ENCODE results near the gene NAV2. TPM values are rescaled to one million over a fixed set of nuclear protein-coding genes. Genes with fewer than 3 reads are reported as not detected.
A peak's percentile ranks its signal among the peaks of the same experiment; 100 is the strongest.

The NAV2 gene
- total RNA-seq, 1 donor from 2014 or later, result 9.6 TPM

- no peak overlapping the region for H3K9ac ChIP-seq
- no peaks in the 10 kb centered on the region for H3K36me3 Mint-ChIP-seq
- peaks cover 49% of the 10 kb centered on the region for H3K4me1 ChIP-seq
- no peak overlapping the region for H3K4me3 Mint-ChIP-seq
- H3K27ac Mint-ChIP-seq, result peak overlapping the region; percentile 1
- H3K9me3 Mint-ChIP-seq, result peaks cover 2% of the 10 kb centered on the region
- H3K79me2 ChIP-seq (ENCODE audit: low read depth), result no peaks in the 10 kb centered on the region
- H4K20me1 ChIP-seq (ENCODE audit: low read depth), result no peaks in the 10 kb centered on the region
- no peak overlapping the region for H2AFZ ChIP-seq (replicated peaks)
- TF ChIP-seq EZH2phosphoT487 (IDR thresholded peaks at IDR 0.05) (no peak), EZH2 (IDR thresholded peaks at IDR 0.05) (no peak), CTCF (IDR thresholded peaks at IDR 0.05) (no peak)
- H3K27me3 ChIP-seq, result no peaks in the 10 kb centered on the region
- no peak overlapping the region for H3K4me3 ChIP-seq
- H3K36me3 ChIP-seq, result no peaks in the 10 kb centered on the region
- H3K9me3 ChIP-seq (ENCODE audit: low read depth), result no peaks in the 10 kb centered on the region
- H3F3A ChIP-seq (ENCODE audit: low read depth), result peaks cover 35% of the 10 kb centered on the region
- H3K27ac ChIP-seq, result no peak overlapping the region
- peaks cover 17% of the 10 kb centered on the region for H3K27me3 Mint-ChIP-seq (ENCODE audit: insufficient read depth, low read depth)
- H3K4me1 Mint-ChIP-seq, result peaks cover 50% of the 10 kb centered on the region
- peak overlapping the region; percentile 47 for H3K4me2 ChIP-seq
- no peak for DNase-seq (ENCODE audit: low spot score)
Measured at GRCh38 chr11:19771463-19771862, 58.8 kb downstream of the NAV2 start.

GRCh38 chr11:19772480-19772879, 59.8 kb downstream of the NAV2 start:
- Mint-ChIP-seq H3K27ac (no peak overlapping the region), H3K36me3 (no peaks in the 10 kb centered on the region), H3K4me1 (peaks cover 51% of the 10 kb centered on the region), H3K4me3 (peak overlapping the region; percentile 21), H3K27me3 (ENCODE audit: insufficient read depth, low read depth) (peaks cover 22% of the 10 kb centered on the region), H3K9me3 (peaks cover 2% of the 10 kb centered on the region)
- H3K27me3 ChIP-seq, result no peaks in the 10 kb centered on the region
- peaks cover 35% of the 10 kb centered on the region for H3F3A ChIP-seq (ENCODE audit: low read depth)
- TF ChIP-seq EZH2phosphoT487 (IDR thresholded peaks at IDR 0.05), result no peak
- TF ChIP-seq CTCF (IDR thresholded peaks at IDR 0.05), result no peak
- no peak for TF ChIP-seq EZH2 (IDR thresholded peaks at IDR 0.05)
- H3K9me3 ChIP-seq (ENCODE audit: low read depth), result no peaks in the 10 kb centered on the region
- H3K4me2 ChIP-seq, result peak overlapping the region; percentile 47
- H4K20me1 ChIP-seq (ENCODE audit: low read depth), result no peaks in the 10 kb centered on the region
- no peaks in the 10 kb centered on the region for H3K36me3 ChIP-seq
- H3K4me1 ChIP-seq, result peaks cover 49% of the 10 kb centered on the region
- H3K79me2 ChIP-seq (ENCODE audit: low read depth), result peaks cover 3% of the 10 kb centered on the region
- H2AFZ ChIP-seq (replicated peaks), result no peak overlapping the region
- no peak overlapping the region for H3K9ac ChIP-seq
- peak; percentile 69 for DNase-seq (ENCODE audit: low spot score)
- H3K27ac ChIP-seq, result no peak overlapping the region
- H3K4me3 ChIP-seq, result no peak overlapping the region

GRCh38 chr11:19774329-19774728, 61.7 kb downstream of the NAV2 start:
- peaks cover 68% of the 10 kb centered on the region for H3K4me1 Mint-ChIP-seq
- no peaks in the 10 kb centered on the region for H3K9me3 ChIP-seq (ENCODE audit: low read depth)
- no peak overlapping the region for H3K27ac Mint-ChIP-seq
- no peaks in the 10 kb centered on the region for H3K36me3 Mint-ChIP-seq
- peaks cover 2% of the 10 kb centered on the region for H3K9me3 Mint-ChIP-seq
- H3K4me3 ChIP-seq, result no peak overlapping the region
- peaks cover 7% of the 10 kb centered on the region for H4K20me1 ChIP-seq (ENCODE audit: low read depth)
- H3K4me3 Mint-ChIP-seq, result no peak overlapping the region
- H3K27me3 ChIP-seq, result no peaks in the 10 kb centered on the region
- peaks cover 47% of the 10 kb centered on the region for H3K4me1 ChIP-seq
- H2AFZ ChIP-seq (replicated peaks), result no peak overlapping the region
- TF ChIP-seq EZH2 (IDR thresholded peaks at IDR 0.05), result no peak
- no peak for TF ChIP-seq EZH2phosphoT487 (IDR thresholded peaks at IDR 0.05)
- no peak for TF ChIP-seq CTCF (IDR thresholded peaks at IDR 0.05)
- H3K27me3 Mint-ChIP-seq (ENCODE audit: insufficient read depth, low read depth), result peaks cover 25% of the 10 kb centered on the region
- no peak overlapping the region for H3K9ac ChIP-seq
- H3K36me3 ChIP-seq, result no peaks in the 10 kb centered on the region
- peaks cover 20% of the 10 kb centered on the region for H3K79me2 ChIP-seq (ENCODE audit: low read depth)
- H3K4me2 ChIP-seq, result no peak overlapping the region
- H3K27ac ChIP-seq, result no peak overlapping the region
- H3F3A ChIP-seq (ENCODE audit: low read depth), result peaks cover 42% of the 10 kb centered on the region
- DNase-seq (ENCODE audit: low spot score), result no peak

All from neural progenitor cell (in vitro differentiated cells).